Neutrophil (primary cell): ENCODE results near the gene CUTC.

Source experiments
- H3K27ac ChIP-seq: fragments of 200-600 bp; sonication (generic); 2 replicates; pipeline ENCODE4 v1.5.1; 2016; ENCODE audit warnings: mild to moderate bottlenecking, moderate library complexity
- H3K27me3 ChIP-seq: fragments of 200-600 bp; sonication (generic); 2 replicates; pipeline ENCODE4 v1.6.0; 2016; ENCODE audit warnings: mild to moderate bottlenecking
- H3K36me3 ChIP-seq: fragments of 200-600 bp; sonication (generic); 2 replicates; pipeline ENCODE4 v1.5.1; 2017
- H3K4me1 ChIP-seq, 2 experiments: fragments of 200-600 bp in 1 of 2; sonication (generic) in 1 of 2; 1 replicate in 1 of 2; 2 replicates in 1 of 2; pipeline versions ENCODE4 v1.5.1 to v1.6.1; 2013 to 2016; ENCODE audit warnings: low read depth in 1 of 2, low read length in 1 of 2, mild to moderate bottlenecking in 1 of 2, moderate library complexity in 1 of 2; ENCODE audit not compliant: control insufficient read depth in 1 of 2, insufficient read depth in 1 of 2
- H3K4me3 ChIP-seq, 2 experiments: fragments of 200-600 bp in 1 of 2; sonication (generic) in 1 of 2; 1 replicate in 1 of 2; 2 replicates in 1 of 2; pipeline ENCODE4 v1.5.1; 2013 to 2016; ENCODE audit warnings: low read depth in 1 of 2, low read length in 1 of 2, mild to moderate bottlenecking in 1 of 2, moderate library complexity in 1 of 2
- H3K9me3 ChIP-seq: fragments of 200-600 bp; sonication (generic); 2 replicates; pipeline ENCODE4 v1.5.1; 2016
- TF ChIP-seq, protein P1 (sequence below): fragments of 200-600 bp; sonication (generic); IDR thresholded peaks from 2 replicates; pipeline ENCODE4 v1.5.1; 2016; ENCODE audit warnings: antibody characterized with exemption

The CUTC gene

DNA sequence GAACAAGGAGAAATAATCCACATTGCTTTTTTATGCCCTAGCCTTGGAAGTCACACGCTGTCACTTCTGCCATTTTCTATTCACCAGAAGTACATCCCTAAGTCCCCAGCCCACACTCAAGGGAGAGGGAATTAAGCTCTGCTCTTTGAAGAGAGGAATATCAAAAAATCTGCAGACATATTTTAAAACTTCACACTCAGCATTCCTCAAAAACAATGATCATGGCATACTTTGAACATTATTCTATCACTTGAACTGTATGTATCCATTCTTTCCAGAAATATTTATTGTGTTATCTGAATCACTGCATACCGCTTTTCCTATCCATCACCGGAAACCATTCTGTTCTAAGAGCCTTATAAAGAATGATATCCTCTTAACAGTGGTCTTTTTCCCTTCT is 59.8 kb downstream of the CUTC start:
- H3K4me1 ChIP-seq: no peaks in the 10 kb centered on the region
- H3K9me3 ChIP-seq: no peaks in the 10 kb centered on the region
- no peak overlapping the region for H3K4me3 ChIP-seq
- H3K27me3 ChIP-seq: no peaks in the 10 kb centered on the region
- TF ChIP-seq, protein P1, sequence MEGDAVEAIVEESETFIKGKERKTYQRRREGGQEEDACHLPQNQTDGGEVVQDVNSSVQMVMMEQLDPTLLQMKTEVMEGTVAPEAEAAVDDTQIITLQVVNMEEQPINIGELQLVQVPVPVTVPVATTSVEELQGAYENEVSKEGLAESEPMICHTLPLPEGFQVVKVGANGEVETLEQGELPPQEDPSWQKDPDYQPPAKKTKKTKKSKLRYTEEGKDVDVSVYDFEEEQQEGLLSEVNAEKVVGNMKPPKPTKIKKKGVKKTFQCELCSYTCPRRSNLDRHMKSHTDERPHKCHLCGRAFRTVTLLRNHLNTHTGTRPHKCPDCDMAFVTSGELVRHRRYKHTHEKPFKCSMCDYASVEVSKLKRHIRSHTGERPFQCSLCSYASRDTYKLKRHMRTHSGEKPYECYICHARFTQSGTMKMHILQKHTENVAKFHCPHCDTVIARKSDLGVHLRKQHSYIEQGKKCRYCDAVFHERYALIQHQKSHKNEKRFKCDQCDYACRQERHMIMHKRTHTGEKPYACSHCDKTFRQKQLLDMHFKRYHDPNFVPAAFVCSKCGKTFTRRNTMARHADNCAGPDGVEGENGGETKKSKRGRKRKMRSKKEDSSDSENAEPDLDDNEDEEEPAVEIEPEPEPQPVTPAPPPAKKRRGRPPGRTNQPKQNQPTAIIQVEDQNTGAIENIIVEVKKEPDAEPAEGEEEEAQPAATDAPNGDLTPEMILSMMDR: no peak
- H3K27ac ChIP-seq: no peak overlapping the region
- no peaks in the 10 kb centered on the region for H3K36me3 ChIP-seq

GRCh38 chr10:99793819-99794218 is 61.8 kb downstream of the CUTC start:
- H3K27ac ChIP-seq: no peak overlapping the region
- no peaks in the 10 kb centered on the region for H3K4me1 ChIP-seq
- no peaks in the 10 kb centered on the region for H3K9me3 ChIP-seq
- H3K4me3 ChIP-seq: no peak overlapping the region
- no peaks in the 10 kb centered on the region for H3K36me3 ChIP-seq
- H3K27me3 ChIP-seq: no peaks in the 10 kb centered on the region
- TF ChIP-seq, protein P1: no peak

DNA sequence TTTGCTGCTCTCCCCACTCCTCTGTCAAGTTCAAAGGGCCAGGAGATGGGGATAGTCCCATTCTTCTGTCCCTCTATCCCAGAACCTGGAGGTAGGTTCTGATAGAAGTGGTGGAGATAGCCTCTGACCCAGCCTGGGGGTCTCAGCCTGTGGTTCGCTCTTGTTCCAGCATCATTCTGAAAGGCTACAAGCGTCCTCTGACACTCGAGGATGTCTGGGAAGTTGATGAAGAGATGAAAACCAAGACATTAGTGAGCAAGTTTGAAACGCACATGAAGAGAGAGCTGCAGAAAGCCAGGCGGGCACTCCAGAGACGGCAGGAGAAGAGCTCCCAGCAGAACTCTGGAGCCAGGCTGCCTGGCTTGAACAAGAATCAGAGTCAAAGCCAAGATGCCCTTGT is 64.9 kb downstream of the CUTC start:
- TF ChIP-seq, protein P1: no peak
- Histone ChIP-seq H3K4me1 (no peaks in the 10 kb centered on the region), H3K4me3 (no peak overlapping the region), H3K27ac (no peak overlapping the region), H3K9me3 (no peaks in the 10 kb centered on the region), H3K27me3 (no peaks in the 10 kb centered on the region), H3K36me3 (no peaks in the 10 kb centered on the region)

DNA sequence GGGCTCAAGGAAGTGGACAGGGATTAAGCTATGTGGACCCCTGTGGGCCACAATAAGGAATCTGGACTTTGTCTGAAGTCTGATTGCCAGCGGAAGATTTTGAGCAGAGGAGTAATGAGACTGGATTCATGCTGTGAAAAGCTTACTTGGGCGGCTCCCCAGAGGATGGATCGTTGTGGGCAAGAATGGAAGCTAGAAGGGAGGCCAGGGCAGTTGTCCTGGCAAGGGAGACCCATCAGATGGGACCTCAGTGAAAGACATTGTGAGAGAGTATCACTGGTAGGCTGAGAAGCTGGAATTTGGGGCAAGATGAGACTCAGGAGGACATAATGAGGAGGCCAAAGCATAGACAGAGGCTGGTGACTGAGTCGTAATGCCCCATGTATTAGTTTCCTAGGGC is 66.0 kb downstream of the CUTC start:
- H3K27me3 ChIP-seq: no peaks in the 10 kb centered on the region
- H3K9me3 ChIP-seq: no peaks in the 10 kb centered on the region
- H3K27ac ChIP-seq: no peak overlapping the region
- no peak overlapping the region for H3K4me3 ChIP-seq
- no peaks in the 10 kb centered on the region for H3K36me3 ChIP-seq
- H3K4me1 ChIP-seq: no peaks in the 10 kb centered on the region
- TF ChIP-seq, protein P1: no peak

GRCh38 chr10:99798920-99799319 is 66.9 kb downstream of the CUTC start:
- no peaks in the 10 kb centered on the region for H3K4me1 ChIP-seq
- H3K27ac ChIP-seq: no peak overlapping the region
- no peaks in the 10 kb centered on the region for H3K36me3 ChIP-seq
- H3K4me3 ChIP-seq: no peak overlapping the region
- no peaks in the 10 kb centered on the region for H3K9me3 ChIP-seq
- no peaks in the 10 kb centered on the region for H3K27me3 ChIP-seq
- TF ChIP-seq, protein P1: no peak

DNA sequence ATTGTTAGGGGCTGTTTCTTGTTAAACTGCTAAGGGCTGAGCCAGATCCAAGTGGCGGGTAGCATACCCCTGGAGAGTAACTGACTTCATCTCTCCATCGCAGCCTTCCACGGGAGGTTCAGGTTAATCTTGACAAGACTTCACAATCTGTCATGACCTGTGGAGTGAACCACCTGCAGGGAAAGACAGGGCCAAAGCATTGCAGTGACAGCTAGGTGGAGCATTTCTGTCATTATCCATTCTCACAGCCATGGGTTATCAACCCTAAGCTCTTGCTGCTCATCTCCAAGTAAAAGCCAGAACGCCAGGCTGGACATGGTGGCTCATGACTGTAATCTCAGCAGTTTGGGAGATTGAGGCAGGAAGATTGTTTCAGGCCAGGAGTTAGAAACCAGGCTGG is 67.6 kb downstream of the CUTC start:
- H3K4me3 ChIP-seq: no peak overlapping the region
- no peak overlapping the region for H3K27ac ChIP-seq
- no peaks in the 10 kb centered on the region for H3K9me3 ChIP-seq
- no peaks in the 10 kb centered on the region for H3K4me1 ChIP-seq
- H3K27me3 ChIP-seq: no peaks in the 10 kb centered on the region
- H3K36me3 ChIP-seq: no peaks in the 10 kb centered on the region
- TF ChIP-seq, protein P1: no peak
